Thyroid gland (tissue), 4 donors: Measurements from ENCODE around the gene KRTAP9-7.
"Not testable (repeated sequence)": the region's sequence is repeated elsewhere in the genome, so short reads cannot be mapped to it uniquely, and the experiment has no call there.

Source experiments
- CTCF ChIP-seq, 6 experiments: fragments of 200-600 bp in 3 of 6; fragments of 450-650 bp in 3 of 6; sonication (generic) in 3 of 6; IDR thresholded peaks; one replicate each; pipeline ENCODE4 v1.5.1; 2016 to 2019; ENCODE audit warnings: antibody characterized with exemption in 6 of 6, mild to moderate bottlenecking in 2 of 6, inconsistent platforms in 1 of 6, moderate library complexity in 1 of 6
- POLR2A ChIP-seq, 2 donors: fragments of 450-650 bp; IDR thresholded peaks; one replicate each; pipeline ENCODE4 v1.6.1; 2017; ENCODE audit warnings: antibody characterized with exemption in 2 of 2, mild to moderate bottlenecking in 2 of 2, moderate library complexity in 1 of 2

- TF ChIP-seq CTCF, POLR2A (IDR thresholded peaks at IDR 0.05): not testable (repeated sequence)
Measured at GRCh38 chr17:41255381-41256290, 19.9 kb upstream of the KRTAP9-7 start, which contains the start of gene KRTAP9-9.
